ENCODE data around the gene VSIG10L. TPM values are rescaled to one million over a fixed set of nuclear protein-coding genes. Genes with fewer than 3 reads are reported as not detected.

Gene VSIG10L
- total RNA-seq, 1 donor from 2014 or later, result 1.5 TPM

GRCh38 chr19:51305479-51305878 lies 36.5 kb downstream of the VSIG10L start:
- Histone ChIP-seq H3K27me3 (ENCODE audit: control insufficient read depth, insufficient read depth, low read length) (no peaks in the 10 kb centered on the region), H3K36me3 (ENCODE audit: control insufficient read depth, insufficient read depth, low read length) (no peaks in the 10 kb centered on the region), H3K4me3 (ENCODE audit: low read depth, low read length) (no peak overlapping the region)
- TF ChIP-seq CTCF (IDR thresholded peaks at IDR 0.05; ENCODE audit: insufficient read depth, low read length, poor library complexity, severe bottlenecking), result no peak
- DNase-seq (ENCODE audit: low read depth), result no peak

GRCh38 chr19:51301266-51301665 lies 40.7 kb downstream of the VSIG10L start:
- Histone ChIP-seq H3K27me3 (ENCODE audit: control insufficient read depth, insufficient read depth, low read length) (peaks cover 3% of the 10 kb centered on the region), H3K4me3 (ENCODE audit: low read depth, low read length) (no peak overlapping the region), H3K36me3 (ENCODE audit: control insufficient read depth, insufficient read depth, low read length) (no peaks in the 10 kb centered on the region)
- no peak for TF ChIP-seq CTCF (IDR thresholded peaks at IDR 0.05; ENCODE audit: insufficient read depth, low read length, poor library complexity, severe bottlenecking)
- DNase-seq (ENCODE audit: low read depth), result no peak

GRCh38 chr19:51297406-51297805 lies 44.5 kb downstream of the VSIG10L start:
- H3K4me3 ChIP-seq (ENCODE audit: low read depth, low read length), result no peak overlapping the region
- H3K36me3 ChIP-seq (ENCODE audit: control insufficient read depth, insufficient read depth, low read length), result no peaks in the 10 kb centered on the region
- TF ChIP-seq CTCF (IDR thresholded peaks at IDR 0.05; ENCODE audit: insufficient read depth, low read length, poor library complexity, severe bottlenecking), result no peak
- no peak for DNase-seq (ENCODE audit: low read depth)
- peaks cover 13% of the 10 kb centered on the region for H3K27me3 ChIP-seq (ENCODE audit: control insufficient read depth, insufficient read depth, low read length)

GRCh38 chr19:51296336-51297093 lies 45.4 kb downstream of the VSIG10L start:
- no peak for DNase-seq (ENCODE audit: low read depth)
- peaks cover 13% of the 10 kb centered on the region for H3K27me3 ChIP-seq (ENCODE audit: control insufficient read depth, insufficient read depth, low read length)
- no peak for TF ChIP-seq CTCF (IDR thresholded peaks at IDR 0.05; ENCODE audit: insufficient read depth, low read length, poor library complexity, severe bottlenecking)
- no peak overlapping the region for H3K4me3 ChIP-seq (ENCODE audit: low read depth, low read length)
- no peaks in the 10 kb centered on the region for H3K36me3 ChIP-seq (ENCODE audit: control insufficient read depth, insufficient read depth, low read length)

- H3K27me3 ChIP-seq (ENCODE audit: control insufficient read depth, insufficient read depth, low read length), result peaks cover 13% of the 10 kb centered on the region
- no peak for TF ChIP-seq CTCF (IDR thresholded peaks at IDR 0.05; ENCODE audit: insufficient read depth, low read length, poor library complexity, severe bottlenecking)
- DNase-seq (ENCODE audit: low read depth), result no peak
- H3K36me3 ChIP-seq (ENCODE audit: control insufficient read depth, insufficient read depth, low read length), result no peaks in the 10 kb centered on the region
- H3K4me3 ChIP-seq (ENCODE audit: low read depth, low read length), result no peak overlapping the region
These were observed 46.4 kb downstream of the VSIG10L start for GRCh38 chr19:51295382-51296126.

Data from kidney epithelial cell (primary cell).